Vagina (tissue), 2 donors: ENCODE results near the gene SERPINB8. TPM values are rescaled to one million over a fixed set of nuclear protein-coding genes. Genes with fewer than 3 reads are reported as not detected.
A peak's percentile ranks its signal among the peaks of the same experiment; 100 is the strongest.

Source experiments
- DNase-seq, 2 donors: peaks; one replicate each; pipeline ENCODE4 v3.0.0-alpha.2; 2017; ENCODE audit errors: extremely low spot score in 2 of 2
- H3K27ac ChIP-seq: fragments of 200-600 bp; sonication (generic); one replicate; pipeline ENCODE4 v1.5.1; 2019
- H3K27me3 ChIP-seq: fragments of 200-600 bp; sonication (generic); one replicate; pipeline ENCODE4 v1.5.1; 2019
- H3K36me3 ChIP-seq, 2 donors: fragments of 200-600 bp; sonication (generic); one replicate each; pipeline ENCODE4 v1.5.1; 2017 to 2019
- H3K4me1 ChIP-seq: fragments of 200-600 bp; sonication (generic); one replicate; pipeline ENCODE4 v1.5.1; 2019
- H3K4me3 ChIP-seq, 2 donors: fragments of 200-600 bp; sonication (generic); 1 replicate in 1 of 2; 2 replicates in 1 of 2; pipeline ENCODE4 v1.5.1; 2016 to 2019
- H3K9me3 ChIP-seq: fragments of 200-600 bp; sonication (generic); one replicate; pipeline ENCODE4 v1.5.1; 2019
- POLR2A ChIP-seq, 2 donors: fragments of 450-650 bp; IDR thresholded peaks; one replicate each; pipeline ENCODE4 v1.6.1; 2017; ENCODE audit warnings: antibody characterized with exemption in 2 of 2, mild to moderate bottlenecking in 2 of 2, moderate library complexity in 2 of 2
- POLR2AphosphoS5 ChIP-seq, 2 donors: sonication (generic); formaldehyde crosslinking; IDR thresholded peaks; one replicate each; pipeline ENCODE4 v1.9.0; 2017; ENCODE audit warnings: antibody characterized with exemption in 2 of 2, mild to moderate bottlenecking in 2 of 2, low read depth in 1 of 2; ENCODE audit not compliant: insufficient read depth in 1 of 2
- intact Hi-C: fragments of 100-400 bp; cut with DNase I; formaldehyde crosslinking; loops from one replicate; pipeline ENCODE4 v1.15.1; 2023
- total RNA-seq: library from RNA; depleted of rRNA; stranded (reverse); fragments of >200 nt; gene quantifications from one replicate; pipeline ENCODE4 v1.2.3, GENCODE V29; 2016
- TF ChIP-seq, protein P1 (sequence below), 3 experiments: fragments of 450-650 bp in 2 of 3; fragments of 200-600 bp in 1 of 3; sonication (generic) in 1 of 3; IDR thresholded peaks; one replicate each; pipeline ENCODE4 v1.5.1; 2017 to 2019; ENCODE audit warnings: antibody characterized with exemption in 3 of 3, mild to moderate bottlenecking in 2 of 3, moderate library complexity in 2 of 3

Gene SERPINB8
- total RNA-seq, 1 donor from 2014 or later = 18.7 TPM

- intact Hi-C loops = no loop called here
- Histone ChIP-seq H3K27me3 (no peaks in the 10 kb centered on the region), H3K27ac (no peak overlapping the region), H3K4me3 (no peak overlapping the region), H3K4me1 (no peaks in the 10 kb centered on the region), H3K36me3 (no peaks in the 10 kb centered on the region), H3K9me3 (no peaks in the 10 kb centered on the region)
- no peak for DNase-seq
- TF ChIP-seq POLR2AphosphoS5 (IDR thresholded peaks at IDR 0.05; ENCODE audit: insufficient read depth in 1 of 2, low read depth in 1 of 2) = no peak
- no peak for TF ChIP-seq POLR2A (IDR thresholded peaks at IDR 0.05)
- TF ChIP-seq, protein P1, sequence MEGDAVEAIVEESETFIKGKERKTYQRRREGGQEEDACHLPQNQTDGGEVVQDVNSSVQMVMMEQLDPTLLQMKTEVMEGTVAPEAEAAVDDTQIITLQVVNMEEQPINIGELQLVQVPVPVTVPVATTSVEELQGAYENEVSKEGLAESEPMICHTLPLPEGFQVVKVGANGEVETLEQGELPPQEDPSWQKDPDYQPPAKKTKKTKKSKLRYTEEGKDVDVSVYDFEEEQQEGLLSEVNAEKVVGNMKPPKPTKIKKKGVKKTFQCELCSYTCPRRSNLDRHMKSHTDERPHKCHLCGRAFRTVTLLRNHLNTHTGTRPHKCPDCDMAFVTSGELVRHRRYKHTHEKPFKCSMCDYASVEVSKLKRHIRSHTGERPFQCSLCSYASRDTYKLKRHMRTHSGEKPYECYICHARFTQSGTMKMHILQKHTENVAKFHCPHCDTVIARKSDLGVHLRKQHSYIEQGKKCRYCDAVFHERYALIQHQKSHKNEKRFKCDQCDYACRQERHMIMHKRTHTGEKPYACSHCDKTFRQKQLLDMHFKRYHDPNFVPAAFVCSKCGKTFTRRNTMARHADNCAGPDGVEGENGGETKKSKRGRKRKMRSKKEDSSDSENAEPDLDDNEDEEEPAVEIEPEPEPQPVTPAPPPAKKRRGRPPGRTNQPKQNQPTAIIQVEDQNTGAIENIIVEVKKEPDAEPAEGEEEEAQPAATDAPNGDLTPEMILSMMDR (IDR thresholded peaks at IDR 0.05) = peak; percentile 55 to 63 (median 55)
Measured at GRCh38 chr18:63994783-63995399, 25.0 kb downstream of the SERPINB8 start.

DNA sequence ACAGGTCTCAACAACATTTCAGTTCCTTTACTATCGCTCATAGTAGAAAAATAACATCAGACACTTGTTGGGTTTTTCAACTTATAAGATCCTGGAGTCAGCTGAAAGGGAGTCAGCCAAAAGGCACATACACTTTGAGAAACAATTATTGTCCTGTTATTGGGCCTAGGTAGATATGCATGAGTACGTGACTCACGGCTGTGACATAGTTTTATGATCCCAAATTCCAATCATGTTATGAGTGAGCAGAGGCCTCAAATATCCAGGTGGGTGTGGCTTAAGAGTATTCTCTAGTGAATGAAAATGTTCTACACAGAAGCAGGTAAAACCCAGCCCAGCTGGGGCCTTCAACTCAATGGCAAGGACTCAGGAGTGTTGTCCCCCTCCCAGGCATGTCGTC, 27.2 kb downstream of the SERPINB8 start:
- H3K9me3 ChIP-seq = no peaks in the 10 kb centered on the region
- H3K4me3 ChIP-seq = no peak overlapping the region
- intact Hi-C loops = no loop called here
- H3K27me3 ChIP-seq = no peaks in the 10 kb centered on the region
- H3K4me1 ChIP-seq = no peaks in the 10 kb centered on the region
- TF ChIP-seq, protein P1 (IDR thresholded peaks at IDR 0.05) = no peak
- TF ChIP-seq POLR2AphosphoS5 (IDR thresholded peaks at IDR 0.05; ENCODE audit: insufficient read depth in 1 of 2, low read depth in 1 of 2) = no peak
- no peak for TF ChIP-seq POLR2A (IDR thresholded peaks at IDR 0.05)
- no peaks in the 10 kb centered on the region for H3K36me3 ChIP-seq
- H3K27ac ChIP-seq = no peak overlapping the region
- no peak for DNase-seq

DNA sequence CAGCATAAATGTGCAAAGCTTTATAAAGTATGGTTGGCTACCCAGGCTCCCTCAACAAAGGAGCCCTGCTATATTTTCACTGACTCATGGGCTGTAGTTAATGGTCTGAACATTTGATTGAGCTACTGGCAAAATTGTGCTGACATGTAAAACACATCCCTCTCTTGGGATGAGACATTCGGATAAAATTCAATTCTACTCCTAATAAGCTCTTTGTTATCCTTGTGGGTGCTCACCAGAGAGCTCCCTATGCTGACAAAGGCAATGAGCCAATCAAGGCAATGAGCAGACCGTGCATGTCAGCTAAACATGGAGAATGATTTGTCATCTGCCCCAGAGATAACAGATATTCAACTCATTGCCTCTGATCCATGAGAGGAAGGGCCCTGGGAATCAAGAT, 27.7 kb downstream of the SERPINB8 start:
- Histone ChIP-seq H3K4me1 (no peaks in the 10 kb centered on the region), H3K4me3 (no peak overlapping the region), H3K27me3 (no peaks in the 10 kb centered on the region), H3K9me3 (no peaks in the 10 kb centered on the region), H3K36me3 (no peaks in the 10 kb centered on the region), H3K27ac (no peak overlapping the region)
- TF ChIP-seq POLR2AphosphoS5 (IDR thresholded peaks at IDR 0.05; ENCODE audit: insufficient read depth in 1 of 2, low read depth in 1 of 2) (no peak), POLR2A (IDR thresholded peaks at IDR 0.05) (no peak)
- TF ChIP-seq, protein P1 (IDR thresholded peaks at IDR 0.05) = no peak
- intact Hi-C loops = no loop called here
- no peak for DNase-seq

DNA sequence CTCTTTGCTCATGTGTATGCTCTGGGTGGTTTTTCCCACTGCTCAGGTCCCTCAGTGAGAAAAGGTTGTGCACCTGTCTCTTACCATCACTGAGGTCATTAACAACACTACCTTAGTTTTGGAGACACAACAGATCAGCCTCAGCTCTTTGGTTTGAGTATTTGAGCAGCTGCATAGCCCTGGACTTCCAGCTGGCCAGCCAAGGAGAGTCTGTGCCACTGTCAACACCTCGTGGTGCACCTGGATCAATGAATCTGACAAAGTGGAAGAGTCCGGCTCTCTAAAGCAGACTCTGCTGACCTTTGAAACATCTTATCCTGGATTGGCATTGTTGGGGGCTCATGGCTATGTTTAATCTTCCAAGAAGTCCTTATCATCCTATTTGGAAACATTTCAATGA, 30.0 kb downstream of the SERPINB8 start:
- Histone ChIP-seq H3K4me1 (no peaks in the 10 kb centered on the region), H3K36me3 (no peaks in the 10 kb centered on the region), H3K9me3 (no peaks in the 10 kb centered on the region), H3K27me3 (no peaks in the 10 kb centered on the region), H3K4me3 (no peak overlapping the region), H3K27ac (no peak overlapping the region)
- no peak for DNase-seq
- intact Hi-C loops = no loop called here
- TF ChIP-seq POLR2AphosphoS5 (IDR thresholded peaks at IDR 0.05; ENCODE audit: insufficient read depth in 1 of 2, low read depth in 1 of 2) (no peak), POLR2A (IDR thresholded peaks at IDR 0.05) (no peak)
- TF ChIP-seq, protein P1 (IDR thresholded peaks at IDR 0.05) = no peak

- Histone ChIP-seq H3K4me3 (no peak overlapping the region), H3K4me1 (no peaks in the 10 kb centered on the region), H3K36me3 (no peaks in the 10 kb centered on the region), H3K9me3 (no peaks in the 10 kb centered on the region), H3K27ac (no peak overlapping the region), H3K27me3 (no peaks in the 10 kb centered on the region)
- no peak for DNase-seq
- intact Hi-C loops = no loop called here
- TF ChIP-seq POLR2A (IDR thresholded peaks at IDR 0.05) = no peak
- TF ChIP-seq POLR2AphosphoS5 (IDR thresholded peaks at IDR 0.05; ENCODE audit: insufficient read depth in 1 of 2, low read depth in 1 of 2) = no peak
- TF ChIP-seq, protein P1 (IDR thresholded peaks at IDR 0.05) = no peak
Measured at GRCh38 chr18:64002581-64002980, 32.7 kb downstream of the SERPINB8 start.
